ENCODE results near the gene ZNF397.

GRCh38 chr18:35278085-35278484 is 37.3 kb downstream of the ZNF397 start:
- no peak for TF ChIP-seq EZH2 (IDR thresholded peaks at IDR 0.05)
- no peak for TF ChIP-seq POLR2AphosphoS5 (IDR thresholded peaks at IDR 0.05; ENCODE audit: borderline replicate concordance, low read depth, low read length)

Measured in SK-N-MC (cell line).